PFSK-1 (cell line): ENCODE data around the gene KHK.

Source experiments
- FOXP2 ChIP-seq: optimal IDR thresholded peaks from 2 replicates; pipeline ENCODE3; 2011; ENCODE audit warnings: borderline replicate concordance, control low read depth, inconsistent platforms; ENCODE audit not compliant: insufficient read depth; ENCODE audit errors: extremely low read length, extremely low read depth
- POLR2AphosphoS5 ChIP-seq: IDR thresholded peaks from 2 replicates; pipeline ENCODE4 v1.6.1; 2012; ENCODE audit warnings: low read depth, mild to moderate bottlenecking, control low read depth, low read length, moderate library complexity
- REST ChIP-seq, 2 experiments: IDR thresholded peaks; 2 replicates each; pipeline versions ENCODE4 v1.6.1 to v1.8.0; 2011 to 2012; ENCODE audit warnings: low read depth in 2 of 2, low read length in 2 of 2, control low read depth in 1 of 2, inconsistent platforms in 1 of 2, mild to moderate bottlenecking in 1 of 2, moderate library complexity in 1 of 2; ENCODE audit not compliant: insufficient read depth in 1 of 2
- SIN3A ChIP-seq: IDR thresholded peaks from 2 replicates; pipeline ENCODE4 v1.6.1; 2012; ENCODE audit warnings: mild to moderate bottlenecking, low read length, moderate library complexity, borderline replicate concordance; ENCODE audit not compliant: insufficient read depth
- TAF1 ChIP-seq: IDR thresholded peaks from 2 replicates; pipeline ENCODE4 v1.6.1; 2012; ENCODE audit warnings: low read length, control low read depth, borderline replicate concordance; ENCODE audit not compliant: insufficient read depth

KHK gene

GRCh38 chr2:27105981-27106380 lies 19.4 kb downstream of the KHK start:
- no peak for TF ChIP-seq SIN3A
- no peak for TF ChIP-seq REST (IDR thresholded peaks at IDR 0.05; ENCODE audit: insufficient read depth in 1 of 2, low read depth in 2 of 2, low read length in 2 of 2)
- no peak for TF ChIP-seq FOXP2
- TF ChIP-seq TAF1 = no peak
- no peak for TF ChIP-seq POLR2AphosphoS5

GRCh38 chr2:27108221-27108620 lies 21.6 kb downstream of the KHK start:
- TF ChIP-seq FOXP2 (no peak), SIN3A (no peak), REST (IDR thresholded peaks at IDR 0.05; ENCODE audit: insufficient read depth in 1 of 2, low read depth in 2 of 2, low read length in 2 of 2) (no peak), POLR2AphosphoS5 (no peak), TAF1 (no peak)

GRCh38 chr2:27109083-27109482 lies 22.5 kb downstream of the KHK start:
- TF ChIP-seq SIN3A (no peak), POLR2AphosphoS5 (no peak), FOXP2 (no peak)

- TF ChIP-seq FOXP2 (no peak), REST (IDR thresholded peaks at IDR 0.05; ENCODE audit: insufficient read depth in 1 of 2, low read depth in 2 of 2, low read length in 2 of 2) (no peak), SIN3A (no peak), TAF1 (no peak), POLR2AphosphoS5 (no peak)
These were observed 28.9 kb downstream of the KHK start for GRCh38 chr2:27115519-27115918.

- TF ChIP-seq SIN3A (no peak), TAF1 (no peak), FOXP2 (no peak), REST (IDR thresholded peaks at IDR 0.05; ENCODE audit: insufficient read depth in 1 of 2, low read depth in 2 of 2, low read length in 2 of 2) (no peak), POLR2AphosphoS5 (no peak)
These were observed 31.5 kb downstream of the KHK start for GRCh38 chr2:27117995-27118524.
